SJCRH30 (cell line): ENCODE measurements around the gene SGPP1. TPM values are rescaled to one million over a fixed set of nuclear protein-coding genes. Genes with fewer than 3 reads are reported as not detected.
"Not testable (repeated sequence)": the region's sequence is repeated elsewhere in the genome, so short reads cannot be mapped to it uniquely, and the experiment has no call there.

Source experiments
- DNase-seq, 2 experiments: peaks; one replicate each; pipeline ENCODE4 v3.0.0-alpha.2; 2015 to 2020
- H3K27ac ChIP-seq: fragments of 250-450 bp; sonication (Bioruptor Pico); 2 replicates; pipeline ENCODE4 v1.5.1; 2020; ENCODE audit warnings: mild to moderate bottlenecking, moderate library complexity
- H3K27me3 ChIP-seq: fragments of 250-450 bp; sonication (Bioruptor Pico); 2 replicates; pipeline ENCODE4 v1.5.1; 2020; ENCODE audit warnings: mild to moderate bottlenecking, moderate library complexity
- H3K36me3 ChIP-seq: fragments of 250-450 bp; sonication (Bioruptor Pico); 2 replicates; pipeline ENCODE4 v1.5.1; 2020; ENCODE audit warnings: mild to moderate bottlenecking, moderate library complexity
- H3K4me1 ChIP-seq: fragments of 250-450 bp; sonication (Bioruptor Pico); 2 replicates; pipeline ENCODE4 v1.5.1; 2020; ENCODE audit warnings: mild to moderate bottlenecking, moderate library complexity
- H3K4me3 ChIP-seq: fragments of 250-450 bp; sonication (Bioruptor Pico); 2 replicates; pipeline ENCODE4 v1.5.1; 2020; ENCODE audit warnings: mild to moderate bottlenecking, moderate library complexity
- H3K9me3 ChIP-seq: fragments of 250-450 bp; sonication (Bioruptor Pico); replicated peaks from 2 replicates; pipeline ENCODE4 v1.5.1; 2020; ENCODE audit warnings: mild to moderate bottlenecking, moderate library complexity
- total RNA-seq: library from RNA; depleted of rRNA; stranded (reverse); fragments of >200 nt; shearing (Covaris generic); gene quantifications from 2 replicates; pipeline ENCODE4 v1.2.3, GENCODE V29; 2014

The SGPP1 gene
- total RNA-seq, 1 experiment from 2014 or later = 22.5 TPM

DNA sequence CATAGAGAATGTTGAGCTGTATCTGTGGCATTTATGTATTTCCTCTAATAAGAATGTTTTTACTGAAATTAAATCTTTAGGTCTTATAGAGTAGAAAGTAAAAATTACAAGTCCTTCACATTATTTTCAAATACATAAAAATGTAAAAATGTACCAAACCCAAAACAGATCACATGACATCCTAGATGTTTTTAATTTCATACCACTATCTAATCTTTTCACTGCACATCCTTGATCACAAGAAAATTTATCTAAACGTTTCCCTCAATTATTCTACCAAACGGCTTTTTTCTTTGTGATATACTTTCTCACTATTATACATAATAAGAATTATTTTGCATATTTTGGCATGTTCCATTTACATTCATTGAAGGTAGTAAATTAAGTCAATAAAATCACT lies 18.3 kb downstream of the SGPP1 start:
- no peaks in the 10 kb centered on the region for H3K36me3 ChIP-seq
- H3K4me3 ChIP-seq = no peak overlapping the region
- H3K27ac ChIP-seq = no peak overlapping the region
- H3K9me3 ChIP-seq = no peaks in the 10 kb centered on the region
- no peak for DNase-seq
- no peaks in the 10 kb centered on the region for H3K27me3 ChIP-seq
- H3K4me1 ChIP-seq = no peaks in the 10 kb centered on the region

DNA sequence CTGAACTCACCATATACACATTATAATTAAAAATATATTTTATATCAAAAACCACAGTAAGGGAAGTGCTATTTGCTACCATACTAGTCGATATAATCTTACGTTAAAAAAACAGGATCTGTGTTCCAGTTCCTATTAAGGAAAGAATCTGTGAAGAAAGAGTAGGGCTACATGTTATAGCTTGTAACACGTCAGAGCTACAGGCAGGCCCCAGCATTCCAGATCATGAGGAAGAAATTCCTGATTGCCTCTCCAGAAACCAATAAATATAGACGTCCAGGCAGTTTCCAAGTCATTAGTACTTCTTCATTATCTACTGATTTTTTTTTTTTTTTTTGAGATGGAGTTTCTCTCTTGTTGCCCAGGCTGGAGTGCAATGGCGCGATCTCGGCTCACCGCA lies 20.6 kb downstream of the SGPP1 start:
- Histone ChIP-seq H3K27me3 (no peaks in the 10 kb centered on the region), H3K4me1 (no peaks in the 10 kb centered on the region), H3K27ac (no peak overlapping the region), H3K4me3 (no peak overlapping the region), H3K36me3 (no peaks in the 10 kb centered on the region), H3K9me3 (no peaks in the 10 kb centered on the region)
- DNase-seq = no peak

DNA sequence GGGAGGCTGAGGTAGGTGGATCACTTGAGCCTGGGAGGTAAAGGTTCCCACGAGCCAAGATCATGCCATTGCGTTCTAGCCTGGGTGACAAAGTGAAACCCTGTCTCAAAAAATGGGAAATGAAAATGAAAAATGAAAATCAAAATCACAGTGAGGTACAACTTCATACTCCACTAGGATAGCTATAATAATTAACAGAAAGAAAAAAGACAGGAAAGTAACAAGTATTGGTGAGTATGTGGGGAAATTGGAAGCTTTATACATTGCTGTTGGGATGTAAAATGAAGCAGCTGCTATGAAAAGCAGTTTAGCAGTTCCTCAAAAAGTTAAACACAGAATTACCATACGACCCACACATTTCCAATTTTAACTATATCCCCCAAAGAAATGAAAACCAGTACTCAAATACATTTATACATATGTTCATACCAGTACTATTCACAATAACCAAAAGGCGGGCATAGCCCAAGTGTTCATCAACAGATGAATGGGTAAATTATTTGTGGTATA lies 22.2 kb downstream of the SGPP1 start:
- no peaks in the 10 kb centered on the region for H3K9me3 ChIP-seq
- DNase-seq = no peak
- H3K4me3 ChIP-seq = no peak overlapping the region
- no peaks in the 10 kb centered on the region for H3K27me3 ChIP-seq
- H3K27ac ChIP-seq = no peak overlapping the region
- no peaks in the 10 kb centered on the region for H3K4me1 ChIP-seq
- no peaks in the 10 kb centered on the region for H3K36me3 ChIP-seq

- H3K9me3 ChIP-seq = not testable (repeated sequence)
Measured at GRCh38 chr14:63702530-63702929, 25.3 kb downstream of the SGPP1 start.

GRCh38 chr14:63701606-63702299 lies 26.1 kb downstream of the SGPP1 start:
- DNase-seq = no peak
- Histone ChIP-seq H3K9me3 (no peaks in the 10 kb centered on the region), H3K4me1 (no peaks in the 10 kb centered on the region), H3K36me3 (no peaks in the 10 kb centered on the region), H3K4me3 (no peak overlapping the region), H3K27me3 (no peaks in the 10 kb centered on the region), H3K27ac (no peak overlapping the region)

More at GRCh38 chr14:63702530-63702929, 25.3 kb downstream of the SGPP1 start:
- not testable (repeated sequence) for H3K27me3 ChIP-seq, H3K4me1 ChIP-seq, H3K36me3 ChIP-seq, H3K4me3 ChIP-seq, H3K27ac ChIP-seq, DNase-seq

- no peak for DNase-seq
- Histone ChIP-seq H3K27ac (no peak overlapping the region), H3K36me3 (peaks cover 3% of the 10 kb centered on the region), H3K27me3 (no peaks in the 10 kb centered on the region), H3K9me3 (no peaks in the 10 kb centered on the region; the same call in 1 of the 2 replicates), H3K4me3 (no peak overlapping the region), H3K4me1 (no peaks in the 10 kb centered on the region)
Measured at GRCh38 chr14:63692310-63693020, 35.4 kb downstream of the SGPP1 start.

DNA sequence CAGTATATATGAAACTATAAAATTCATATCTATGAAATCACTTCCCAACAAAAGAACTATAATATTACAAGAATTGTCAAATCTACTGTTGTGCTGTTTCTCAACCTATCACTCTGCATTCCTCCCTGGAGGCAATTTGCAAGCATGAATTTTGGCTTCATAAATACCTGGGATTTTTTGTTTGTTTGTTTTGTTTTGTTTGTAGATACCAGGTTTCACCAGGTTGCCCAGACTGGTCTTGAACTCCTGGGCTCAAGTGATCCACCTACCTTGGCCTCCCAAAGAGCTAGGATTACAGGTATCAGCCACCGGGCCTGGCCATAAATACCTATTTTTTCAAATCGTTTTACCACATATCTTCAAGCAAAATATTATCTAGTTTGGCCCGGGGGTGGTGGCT lies 38.7 kb downstream of the SGPP1 start:
- H3K27ac ChIP-seq = no peak overlapping the region
- H3K36me3 ChIP-seq = no peaks in the 10 kb centered on the region; the same call in none of the 2 replicates
- H3K9me3 ChIP-seq = no peaks in the 10 kb centered on the region

DNA sequence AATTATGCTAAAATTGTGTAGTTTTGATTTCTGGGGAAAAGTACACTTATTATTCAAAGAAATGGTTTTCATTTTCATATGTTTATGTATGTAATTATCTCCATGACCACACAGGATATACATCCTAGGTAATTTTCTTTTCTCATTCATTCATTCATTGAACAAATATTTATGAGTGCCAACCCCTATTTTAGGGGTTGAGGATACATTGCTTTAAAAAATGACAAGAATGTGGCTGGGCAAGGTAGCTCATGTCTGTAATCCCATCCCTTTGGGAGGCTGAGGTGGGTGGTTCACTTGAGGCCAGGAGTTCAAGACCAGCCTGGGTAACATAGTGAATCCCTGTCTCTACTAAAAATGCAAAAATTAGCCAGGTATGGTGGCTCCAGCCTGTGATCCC lies 40.9 kb downstream of the SGPP1 start:
- no peaks in the 10 kb centered on the region for H3K9me3 ChIP-seq
- H3K36me3 ChIP-seq = no peaks in the 10 kb centered on the region
- H3K27ac ChIP-seq = no peak overlapping the region
- no peak overlapping the region for H3K4me3 ChIP-seq
- no peaks in the 10 kb centered on the region for H3K4me1 ChIP-seq
- no peaks in the 10 kb centered on the region for H3K27me3 ChIP-seq
- DNase-seq = no peak

More for the DNA sequence above, 38.7 kb downstream of the SGPP1 start:
- no peak for DNase-seq
- Histone ChIP-seq H3K27me3 (no peaks in the 10 kb centered on the region), H3K4me1 (no peaks in the 10 kb centered on the region), H3K4me3 (no peak overlapping the region)

DNA sequence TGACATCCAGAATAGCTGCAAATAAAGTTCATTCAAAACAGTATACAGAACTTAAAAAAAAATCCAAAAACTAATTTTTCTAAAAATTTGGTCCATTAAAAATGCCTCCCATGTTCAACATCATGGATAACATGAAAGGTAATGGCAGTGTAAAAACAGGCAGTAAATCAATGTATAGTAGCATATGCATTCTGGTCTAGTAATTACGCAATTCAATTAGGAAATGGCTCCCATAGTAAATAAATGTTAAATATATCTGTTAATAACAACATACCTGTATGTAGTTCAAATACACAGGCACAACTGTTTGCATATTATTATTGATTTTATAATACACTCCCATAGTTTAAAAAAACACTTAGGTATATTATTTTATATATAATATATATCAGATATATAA lies 42.5 kb downstream of the SGPP1 start:
- DNase-seq = no peak
- H3K27ac ChIP-seq = no peak overlapping the region
- no peaks in the 10 kb centered on the region for H3K36me3 ChIP-seq
- H3K9me3 ChIP-seq = no peaks in the 10 kb centered on the region
- no peak overlapping the region for H3K4me3 ChIP-seq
- no peaks in the 10 kb centered on the region for H3K27me3 ChIP-seq
- no peaks in the 10 kb centered on the region for H3K4me1 ChIP-seq

DNA sequence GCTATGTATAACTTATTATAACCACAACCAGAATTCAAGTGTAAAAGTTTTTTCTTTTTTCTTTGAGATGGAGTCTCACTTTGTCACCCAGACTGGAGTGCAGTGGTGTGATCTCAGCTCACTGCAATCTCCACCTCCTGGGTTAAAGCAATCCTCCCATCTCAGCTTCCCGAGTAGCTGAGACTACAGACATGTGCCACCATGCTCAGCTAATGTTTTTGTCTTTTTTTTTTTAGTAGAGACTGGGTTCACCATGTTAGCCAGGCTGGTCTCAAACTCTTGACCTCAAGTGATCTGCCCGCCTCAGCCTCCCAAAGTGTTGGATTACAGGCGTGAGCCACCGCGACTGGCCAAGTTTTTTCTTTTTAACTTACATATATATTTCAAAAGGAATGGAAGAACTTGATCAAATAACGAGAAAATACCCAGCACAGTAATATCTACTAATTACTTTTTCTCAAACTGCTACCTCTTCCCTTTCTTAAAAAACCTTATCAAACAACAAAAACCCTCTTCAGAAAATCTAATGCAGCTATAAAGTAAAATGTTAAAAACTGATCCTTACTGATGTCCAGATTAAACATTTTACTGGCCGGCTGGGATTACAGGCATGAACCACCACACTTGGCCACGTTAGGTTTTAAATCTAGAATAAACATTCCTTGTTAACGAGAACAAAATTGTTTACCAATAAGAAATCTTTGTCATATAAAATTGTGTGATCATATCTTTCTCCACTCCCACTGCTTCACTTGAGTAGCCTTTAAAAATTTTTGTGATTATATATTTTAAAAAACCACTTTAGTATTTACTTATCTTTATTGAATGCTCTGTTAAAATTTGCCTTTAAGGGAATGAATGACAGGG lies 44.9 kb downstream of the SGPP1 start:
- H3K9me3 ChIP-seq = no peaks in the 10 kb centered on the region
- H3K4me3 ChIP-seq = no peak overlapping the region
- H3K27ac ChIP-seq = no peak overlapping the region
- H3K27me3 ChIP-seq = no peaks in the 10 kb centered on the region
- DNase-seq = no peak
- H3K36me3 ChIP-seq = no peaks in the 10 kb centered on the region
- peaks cover 9% of the 10 kb centered on the region for H3K4me1 ChIP-seq

- no peaks in the 10 kb centered on the region for H3K9me3 ChIP-seq
- no peaks in the 10 kb centered on the region for H3K36me3 ChIP-seq
- H3K4me3 ChIP-seq = no peak overlapping the region
- no peak for DNase-seq
- H3K27ac ChIP-seq = no peak overlapping the region
- H3K4me1 ChIP-seq = peaks cover 15% of the 10 kb centered on the region
- no peaks in the 10 kb centered on the region for H3K27me3 ChIP-seq
Measured at GRCh38 chr14:63678536-63678935, 49.3 kb downstream of the SGPP1 start.

DNA sequence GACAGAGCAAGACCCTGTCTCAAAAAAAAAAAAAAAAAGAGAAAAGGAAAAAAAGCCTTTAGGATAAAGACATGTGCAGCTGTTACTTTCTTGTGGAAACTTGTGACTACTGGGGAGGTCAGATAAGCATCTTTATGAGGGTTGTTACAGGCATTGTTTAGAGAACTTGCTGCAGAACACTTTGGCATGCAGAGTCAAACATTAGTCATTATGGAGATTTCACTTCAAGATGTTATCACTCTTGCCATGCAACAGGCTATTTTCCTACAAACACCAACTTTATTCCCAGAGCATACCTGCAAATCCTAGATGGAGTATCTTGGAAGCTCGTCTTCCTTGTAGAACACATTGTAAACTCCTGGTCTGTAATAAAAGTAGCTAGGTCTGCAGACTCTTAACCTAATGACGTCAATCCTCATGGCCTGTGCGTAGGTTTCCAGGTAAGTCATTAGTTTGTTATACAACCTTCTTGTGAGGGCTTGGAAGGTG lies 49.9 kb downstream of the SGPP1 start:
- Histone ChIP-seq H3K36me3 (no peaks in the 10 kb centered on the region), H3K27ac (peak overlapping the region; percentile 9; the same call in 1 of the 2 replicates), H3K4me1 (peaks cover 17% of the 10 kb centered on the region), H3K9me3 (no peaks in the 10 kb centered on the region), H3K27me3 (no peaks in the 10 kb centered on the region), H3K4me3 (no peak overlapping the region)
- DNase-seq = peak; percentile 52 to 81

GRCh38 chr14:63676615-63677014 lies 51.2 kb downstream of the SGPP1 start:
- Histone ChIP-seq H3K4me3 (no peak overlapping the region), H3K27ac (no peak overlapping the region), H3K36me3 (no peaks in the 10 kb centered on the region), H3K4me1 (peaks cover 28% of the 10 kb centered on the region), H3K27me3 (no peaks in the 10 kb centered on the region), H3K9me3 (no peaks in the 10 kb centered on the region)
- no peak for DNase-seq

DNA sequence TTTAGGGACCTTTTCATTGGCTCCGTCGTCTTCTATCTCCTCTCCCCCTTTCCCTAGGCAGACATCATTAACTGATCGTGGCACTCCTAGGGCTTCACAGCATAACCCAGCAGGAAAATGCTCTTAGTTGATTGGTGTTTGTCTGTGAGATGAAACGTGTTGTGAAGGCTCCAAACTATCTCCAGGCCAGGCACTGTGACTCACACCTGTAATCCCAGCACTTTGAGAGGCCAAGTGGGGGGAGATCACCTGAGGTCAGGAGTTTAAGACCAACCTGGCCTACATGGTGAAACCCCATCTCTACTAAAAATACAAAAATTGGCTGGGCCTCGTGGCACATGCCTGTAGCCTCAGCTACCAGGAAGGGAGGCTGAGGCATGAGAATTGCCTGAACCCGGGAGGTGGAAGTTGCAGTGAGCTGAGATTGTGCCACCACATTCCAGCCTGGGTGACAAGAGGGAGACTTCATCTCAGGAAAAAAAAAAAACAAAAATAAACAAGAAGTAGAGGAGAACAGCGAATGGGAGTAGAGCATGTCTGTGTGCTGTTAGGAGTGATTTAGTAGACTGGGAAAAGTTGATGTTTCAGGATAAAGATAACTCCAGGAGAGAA lies 53.9 kb downstream of the SGPP1 start:
- Histone ChIP-seq H3K27me3 (no peaks in the 10 kb centered on the region), H3K27ac (no peak overlapping the region), H3K36me3 (no peaks in the 10 kb centered on the region), H3K4me3 (no peak overlapping the region), H3K9me3 (no peaks in the 10 kb centered on the region), H3K4me1 (peaks cover 28% of the 10 kb centered on the region)
- no peak for DNase-seq
